SK-N-SH treated with all-trans-retinoic acid at 6 μM for 48 hours (cell line): ENCODE data around the gene STEAP3.

ENCODE experiments used
- ARNTL ChIP-seq: fragments of 450-650 bp; formaldehyde crosslinking; IDR thresholded peaks from 2 replicates; pipeline ENCODE4 v1.5.0; 2020; ENCODE audit warnings: low read depth, mild to moderate bottlenecking, moderate library complexity, borderline replicate concordance
- BACH2 ChIP-seq: fragments of 250-450 bp; sonication (Bioruptor Pico); IDR thresholded peaks from 2 replicates; pipeline ENCODE4 v1.9.0; 2021; ENCODE audit warnings: mild to moderate bottlenecking, borderline replicate concordance
- CREB5 ChIP-seq: fragments of 250-450 bp; sonication (Bioruptor Pico); IDR thresholded peaks from 2 replicates; pipeline ENCODE4 v1.5.1; 2020; ENCODE audit warnings: low read depth, mild to moderate bottlenecking, moderate library complexity
- CSDC2 ChIP-seq: fragments of 250-450 bp; sonication (Bioruptor Pico); IDR thresholded peaks from 2 replicates; pipeline ENCODE4 v1.5.0; 2020; ENCODE audit warnings: mild to moderate bottlenecking, moderate library complexity
- RARB ChIP-seq: fragments of 250-450 bp; sonication (Bioruptor Pico); IDR thresholded peaks from 2 replicates; pipeline ENCODE4 v1.8.0; 2021; ENCODE audit warnings: mild to moderate bottlenecking, moderate library complexity
- SNAI2 ChIP-seq: fragments of 250-450 bp; sonication (Bioruptor Pico); IDR thresholded peaks from 2 replicates; pipeline ENCODE4 v1.5.0; 2020; ENCODE audit warnings: mild to moderate bottlenecking, moderate library complexity
- TCF4 ChIP-seq: fragments of 250-450 bp; sonication (Bioruptor Pico); IDR thresholded peaks from 2 replicates; pipeline ENCODE4 v1.8.0; 2021; ENCODE audit warnings: mild to moderate bottlenecking, moderate library complexity, borderline replicate concordance
- ZC3H10 ChIP-seq: fragments of 250-450 bp; sonication (Bioruptor Pico); IDR thresholded peaks from 2 replicates; pipeline ENCODE4 v1.5.1; 2021; ENCODE audit warnings: mild to moderate bottlenecking, moderate library complexity
- ZFP3 ChIP-seq: fragments of 250-450 bp; sonication (Bioruptor Pico); IDR thresholded peaks from 2 replicates; pipeline ENCODE4 v1.5.0; 2020; ENCODE audit warnings: mild to moderate bottlenecking, moderate library complexity

DNA sequence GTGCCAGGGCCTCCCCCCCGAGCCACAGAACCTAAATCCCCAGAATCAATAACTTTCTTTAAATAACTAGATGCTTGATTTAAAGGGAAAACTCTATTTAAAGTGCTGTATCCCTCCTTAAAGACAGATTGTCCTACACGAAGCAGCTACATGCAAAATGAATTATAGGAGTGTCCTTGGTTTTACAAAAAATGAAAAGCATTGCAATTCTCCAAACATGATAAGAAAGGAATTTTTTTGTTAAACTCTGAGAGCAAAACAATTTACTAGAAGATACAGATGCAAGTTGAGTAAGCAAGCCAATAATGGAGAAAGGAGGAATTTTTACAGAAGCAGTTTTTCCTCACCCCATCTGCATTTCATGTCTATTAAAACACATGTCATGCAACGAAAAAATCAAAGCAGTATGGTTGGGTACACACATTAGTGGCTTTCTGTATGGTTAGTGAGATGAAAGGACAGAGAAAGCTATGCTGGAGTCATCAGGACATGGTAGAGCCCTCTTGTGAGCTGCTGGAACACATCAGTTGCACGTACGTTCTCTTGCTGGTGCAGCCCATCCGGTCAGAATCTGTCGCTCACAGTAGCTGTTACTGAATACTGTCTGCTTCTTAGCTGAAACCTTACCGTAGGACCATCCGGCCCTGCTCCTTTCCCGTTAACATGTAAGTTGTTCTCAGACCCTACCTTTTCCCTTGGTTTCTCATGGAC, 25.9 kb upstream of the STEAP3 start:
- TF ChIP-seq TCF4 (CRISPR knock-in tag): no peak
- no peak for TF ChIP-seq CSDC2 (CRISPR knock-in tag)
- TF ChIP-seq ZC3H10 (CRISPR knock-in tag): no peak
- no peak for TF ChIP-seq ZFP3 (CRISPR knock-in tag)
- no peak for TF ChIP-seq BACH2 (CRISPR knock-in tag)
- no peak for TF ChIP-seq ARNTL (CRISPR knock-in tag)
- no peak for TF ChIP-seq CREB5 (CRISPR knock-in tag)
- no peak for TF ChIP-seq RARB
- no peak for TF ChIP-seq SNAI2 (CRISPR knock-in tag)
